GM19238 (cell line): ENCODE data around the gene ACVR1.

Experiments
- DNase-seq: peaks from one replicate; pipeline ENCODE4 v3.0.0; 2011; ENCODE audit warnings: low spot score; ENCODE audit not compliant: insufficient read length

Gene ACVR1

DNA sequence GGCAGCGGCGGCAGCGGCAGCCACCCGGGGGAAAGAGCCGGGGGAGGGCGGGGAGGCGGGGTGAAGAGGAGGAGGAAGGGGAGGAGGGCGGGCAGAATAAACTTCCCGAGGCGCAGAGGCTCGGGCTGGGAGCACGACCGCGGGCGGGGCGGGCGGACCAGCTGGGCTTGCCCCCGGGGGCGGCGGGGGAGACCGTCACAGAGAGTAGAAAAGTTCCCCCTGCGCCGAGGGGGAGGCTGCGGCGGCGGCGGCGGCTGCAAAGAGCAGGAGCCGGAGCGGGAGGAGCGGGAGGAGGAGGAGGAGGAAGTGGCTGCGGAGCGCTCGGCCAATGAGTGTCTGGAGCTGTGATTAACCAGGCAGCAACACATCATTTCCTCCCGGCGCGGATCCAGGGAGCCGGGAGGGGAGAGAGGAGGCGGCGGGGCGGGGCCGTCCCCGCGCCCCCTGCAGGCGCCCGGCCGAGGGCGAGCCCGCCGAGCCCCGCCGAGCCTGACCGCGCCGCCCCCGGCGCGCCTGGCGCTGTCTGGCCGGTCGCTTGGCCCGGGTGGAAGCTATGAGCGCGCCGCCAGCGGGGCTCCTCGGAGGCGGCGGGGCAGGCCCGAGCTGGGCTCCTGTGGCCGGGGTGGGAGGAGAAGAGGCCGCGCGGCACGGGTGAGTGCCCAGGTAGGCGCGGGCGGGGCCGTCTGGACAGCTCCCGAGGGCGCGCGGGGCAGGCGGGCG lies at the start of gene ACVR1:
Gene ACVR1, minus strand, starts transcription at position 265 of the 720 bp plus-strand sequence. CDS start 76,837 bp downstream, outside the sequence.
- DNase-seq, result peak; percentile 63

DNA sequence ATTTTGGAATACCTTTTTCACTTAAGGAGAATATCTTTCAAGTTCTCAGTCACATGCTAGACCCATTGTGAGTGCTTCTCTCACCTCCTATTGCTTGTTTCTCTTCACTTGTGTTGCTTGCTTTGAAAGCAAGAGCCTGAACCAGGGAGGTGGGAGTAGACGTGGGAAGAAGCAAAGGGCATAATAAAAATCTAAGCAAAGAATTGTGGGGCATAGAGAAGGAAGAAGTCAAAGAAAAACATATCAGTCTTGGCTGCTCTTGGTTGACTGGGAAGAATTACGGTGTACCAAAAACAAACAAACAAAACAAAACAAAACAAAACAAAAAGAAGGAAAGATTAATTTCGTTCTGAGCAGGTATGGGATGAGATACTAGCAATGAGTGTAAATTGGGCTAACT lies 48.9 kb upstream of the ACVR1 start:
- DNase-seq, result no peak

DNA sequence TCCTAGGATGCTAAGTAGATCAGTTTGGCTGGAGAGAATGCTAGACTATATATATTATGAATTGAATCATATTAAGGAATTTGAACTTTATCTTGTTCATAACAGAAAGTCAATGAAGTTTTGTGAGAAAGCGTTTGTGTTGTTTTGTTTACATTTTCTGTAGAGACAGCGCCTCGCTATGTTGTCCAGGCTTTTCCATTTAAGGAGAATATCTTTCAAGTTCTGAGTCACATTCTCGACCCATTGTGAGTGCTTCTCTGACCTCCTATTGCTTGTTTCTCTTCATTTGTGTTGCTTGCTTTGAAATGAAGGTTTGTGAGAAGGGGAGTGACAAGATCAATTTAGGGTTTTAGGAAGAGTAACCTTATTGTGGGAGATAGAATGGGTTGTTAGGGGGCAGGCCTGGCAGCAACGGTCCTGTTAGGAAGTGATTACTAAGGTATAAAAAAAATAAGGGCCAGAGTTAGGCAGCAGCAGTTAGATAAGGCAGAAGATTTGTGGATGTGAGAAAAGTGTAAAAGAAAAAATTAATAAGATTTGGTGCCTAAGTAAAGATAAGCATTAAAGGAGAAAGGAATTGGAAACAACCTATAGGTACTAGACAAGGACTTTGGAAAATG lies 47.6 kb upstream of the ACVR1 start:
- DNase-seq, result no peak

DNA sequence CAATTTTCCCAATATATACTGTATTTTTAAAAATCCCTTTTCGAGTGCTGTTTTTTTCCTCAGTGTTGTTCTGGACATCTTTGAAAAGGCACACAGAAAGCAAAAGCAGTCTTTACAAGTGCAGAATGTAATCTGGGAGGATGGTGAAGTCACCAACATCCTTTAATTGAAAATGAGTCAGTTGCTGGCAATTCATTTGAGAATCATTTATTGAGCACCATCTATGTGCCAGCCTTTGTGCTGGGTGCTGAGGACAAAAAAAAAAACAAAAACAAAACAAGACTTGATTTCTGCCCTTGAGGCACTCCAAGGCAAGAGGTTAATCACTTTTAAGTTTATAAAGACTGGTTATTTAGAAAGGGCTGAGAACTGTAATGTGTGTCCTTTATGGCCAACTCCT lies 46.7 kb upstream of the ACVR1 start:
- DNase-seq, result no peak

DNA sequence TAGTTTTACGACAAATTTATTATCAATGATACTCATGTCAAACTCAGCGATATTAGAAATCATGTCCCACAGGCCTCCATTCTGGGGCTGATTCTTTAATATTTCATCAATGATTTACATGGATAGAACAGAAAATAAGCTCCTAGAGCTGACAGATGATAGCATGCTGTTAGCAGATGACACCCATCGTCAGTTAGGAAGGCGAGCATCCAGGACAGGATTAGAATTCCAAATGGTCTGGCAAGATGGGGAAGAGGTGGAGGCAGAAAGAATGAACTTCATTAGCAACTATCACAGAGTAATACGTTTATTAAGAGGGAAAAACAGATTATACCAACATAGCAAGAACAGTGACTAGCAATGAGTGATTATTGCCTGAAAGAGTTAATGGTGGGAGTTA lies 46.2 kb upstream of the ACVR1 start:
- DNase-seq, result no peak

DNA sequence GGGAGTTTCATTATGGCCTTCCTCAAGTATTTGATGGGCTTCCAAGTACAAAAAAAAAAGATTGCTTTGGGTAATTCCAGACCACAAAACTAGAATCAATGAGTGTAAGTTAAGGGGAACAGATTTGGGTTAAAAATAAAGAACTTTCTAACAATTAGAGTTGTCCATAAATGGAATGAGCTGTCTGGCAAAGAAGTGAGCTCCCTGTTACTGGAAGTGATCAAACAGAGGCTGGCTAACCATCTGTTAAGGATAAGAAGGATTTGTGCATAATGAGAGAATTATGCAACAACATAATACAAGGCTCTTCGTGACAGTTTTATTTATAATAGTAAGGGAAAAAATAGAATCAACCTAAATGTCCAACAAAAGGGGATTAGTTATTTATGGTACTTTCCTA lies 44.6 kb upstream of the ACVR1 start:
- no peak for DNase-seq

DNA sequence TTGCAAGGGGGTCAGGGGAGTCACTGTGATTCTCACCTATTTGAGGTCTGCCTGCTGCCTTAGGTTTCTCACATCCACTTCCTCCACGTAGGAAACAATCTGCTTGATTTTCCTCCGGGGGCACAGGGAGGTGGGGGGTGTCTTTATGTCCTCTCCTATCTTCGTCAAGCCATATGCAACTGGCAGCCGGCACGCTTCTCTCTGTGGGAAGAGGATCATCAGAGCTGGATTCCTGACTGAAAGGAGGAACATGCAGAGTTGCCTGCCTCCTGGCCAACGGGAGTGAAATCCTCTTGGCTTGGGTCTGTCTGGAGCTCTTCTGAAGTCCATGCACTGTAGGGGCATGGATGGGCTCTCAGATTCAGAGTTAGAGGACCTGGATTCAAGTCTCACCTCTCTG lies 43.1 kb upstream of the ACVR1 start:
- no peak for DNase-seq

DNA sequence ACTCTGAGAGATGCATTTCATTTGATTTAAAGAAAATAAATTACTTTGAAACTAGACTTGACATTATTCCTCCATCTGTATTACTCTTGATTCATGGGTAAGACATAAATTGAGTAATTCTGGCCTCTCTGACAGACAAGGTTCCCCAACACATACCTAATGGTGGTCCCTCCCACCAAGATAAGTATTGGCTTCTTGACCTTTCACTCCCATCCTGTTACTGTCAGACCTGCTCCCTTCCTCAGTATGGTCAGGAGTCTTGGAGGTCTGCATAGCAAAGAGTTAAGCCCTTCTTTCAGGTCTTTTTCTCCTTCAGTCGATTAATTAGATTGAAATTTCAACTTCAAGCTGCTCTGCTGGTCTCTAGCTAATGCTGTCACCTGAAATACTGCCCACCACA lies 42.2 kb upstream of the ACVR1 start:
- no peak for DNase-seq

DNA sequence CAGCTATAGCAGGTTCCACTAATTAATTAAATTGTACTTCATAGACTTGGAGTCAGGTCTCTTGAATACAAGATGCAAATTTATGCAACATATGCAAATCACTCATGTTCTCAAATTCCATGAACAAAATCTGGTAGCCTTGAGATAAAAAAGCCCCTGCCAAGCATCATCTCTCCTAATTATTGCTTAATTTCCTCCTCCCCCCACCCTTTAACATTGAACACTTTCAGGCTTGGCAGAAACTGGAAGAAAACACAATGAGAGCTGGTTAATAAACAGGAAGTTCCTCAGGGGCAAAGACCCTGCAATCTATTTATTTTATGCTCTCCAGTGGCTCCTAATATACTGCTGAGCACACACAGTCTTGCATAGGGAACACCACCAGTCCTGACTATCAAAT lies 35.6 kb upstream of the ACVR1 start:
- DNase-seq, result no peak

DNA sequence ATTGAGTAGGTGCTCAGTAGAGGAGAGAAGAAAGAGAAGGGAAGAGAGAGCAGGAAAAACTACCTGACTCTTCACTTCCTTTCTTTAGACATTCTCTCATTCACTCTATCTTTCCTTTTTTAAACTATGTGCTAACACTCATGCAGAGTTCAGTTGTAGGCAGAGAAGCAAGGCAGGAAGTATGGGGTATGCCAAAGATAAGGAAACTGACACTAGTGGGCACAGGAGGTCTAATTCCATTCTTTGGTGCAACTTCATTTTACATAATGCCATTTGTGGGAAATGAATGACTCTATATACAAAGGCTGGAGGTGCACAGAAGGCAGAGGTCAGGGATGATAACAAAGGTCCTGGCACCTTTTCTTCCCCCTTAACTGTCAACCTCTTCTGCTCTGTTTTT lies 35.1 kb upstream of the ACVR1 start:
- DNase-seq, result no peak

DNA sequence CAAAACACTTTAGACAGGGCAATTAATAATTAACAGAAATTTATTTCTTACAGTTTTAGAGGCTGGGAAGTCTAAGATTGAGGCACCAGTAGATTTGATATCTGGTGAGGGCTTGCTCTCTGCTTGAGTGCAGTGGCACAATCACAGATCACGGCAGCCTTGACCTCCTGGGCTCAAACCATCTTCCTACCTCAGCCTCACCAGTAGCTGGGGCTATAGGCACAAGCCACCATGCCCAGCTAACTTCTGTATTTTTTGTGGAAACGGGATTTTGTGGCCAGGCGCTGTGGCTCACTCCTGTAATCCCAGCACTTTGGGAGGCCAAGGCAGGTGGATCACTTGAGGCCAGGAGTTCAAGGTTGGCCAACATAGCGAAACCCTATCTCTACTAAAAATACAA lies 29.0 kb upstream of the ACVR1 start:
- DNase-seq, result no peak

DNA sequence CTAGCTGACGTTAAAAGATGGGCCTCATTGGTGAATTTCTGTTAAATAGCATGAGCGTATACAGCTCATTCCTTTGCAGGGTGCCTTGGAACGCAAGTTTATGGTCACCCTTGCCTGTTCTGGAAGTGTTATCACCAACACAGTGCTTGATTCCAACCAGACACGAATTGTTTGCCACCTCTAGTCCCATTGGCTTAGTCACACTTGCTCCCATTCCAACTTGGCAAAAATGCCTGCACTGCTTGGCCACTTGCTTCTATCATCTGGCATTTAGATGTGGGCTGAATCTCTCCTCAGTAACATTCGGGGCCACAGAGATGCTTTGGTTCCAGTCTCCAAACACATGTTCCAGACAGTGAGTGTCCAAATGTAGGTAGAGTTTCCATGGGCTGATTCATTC lies 27.5 kb upstream of the ACVR1 start:
- no peak for DNase-seq

DNA sequence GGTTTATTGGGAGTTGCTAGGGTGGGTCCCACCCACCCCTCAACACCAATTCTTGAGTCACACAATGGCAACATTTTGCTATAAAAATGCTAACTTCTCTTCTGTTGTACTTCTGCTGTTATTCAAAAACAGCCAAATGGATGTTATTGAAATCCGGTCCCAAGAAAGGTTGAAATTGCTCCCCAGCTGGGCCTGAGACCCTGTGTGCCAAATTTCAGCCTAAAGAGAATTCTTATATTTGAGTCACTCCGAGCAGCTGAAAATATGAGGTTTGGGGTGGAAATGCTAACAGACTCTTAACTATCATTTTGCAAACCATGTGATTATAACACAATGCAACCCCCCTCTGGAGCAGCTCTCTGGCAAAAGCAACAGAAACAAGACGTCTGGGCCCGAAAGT lies 27.0 kb upstream of the ACVR1 start:
- no peak for DNase-seq

DNA sequence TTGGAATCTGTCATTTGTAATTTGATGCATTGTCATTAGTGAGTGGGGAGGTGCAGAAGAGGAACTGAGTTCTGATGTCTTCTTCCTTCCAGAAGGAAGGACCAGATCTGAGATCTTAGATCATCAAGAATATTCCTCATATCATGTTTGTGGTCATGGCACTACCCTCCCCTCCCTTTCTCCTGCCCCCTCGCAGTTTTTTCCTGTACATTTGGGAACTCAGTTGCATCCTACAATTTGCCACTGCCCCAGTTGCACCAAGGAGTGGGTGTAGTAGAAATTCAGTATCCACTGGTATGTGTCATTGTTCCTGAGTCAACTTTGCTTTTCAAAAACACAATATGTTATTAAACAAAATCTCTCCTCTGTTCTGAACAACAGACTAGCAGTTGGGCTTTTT lies 26.6 kb upstream of the ACVR1 start:
- no peak for DNase-seq

DNA sequence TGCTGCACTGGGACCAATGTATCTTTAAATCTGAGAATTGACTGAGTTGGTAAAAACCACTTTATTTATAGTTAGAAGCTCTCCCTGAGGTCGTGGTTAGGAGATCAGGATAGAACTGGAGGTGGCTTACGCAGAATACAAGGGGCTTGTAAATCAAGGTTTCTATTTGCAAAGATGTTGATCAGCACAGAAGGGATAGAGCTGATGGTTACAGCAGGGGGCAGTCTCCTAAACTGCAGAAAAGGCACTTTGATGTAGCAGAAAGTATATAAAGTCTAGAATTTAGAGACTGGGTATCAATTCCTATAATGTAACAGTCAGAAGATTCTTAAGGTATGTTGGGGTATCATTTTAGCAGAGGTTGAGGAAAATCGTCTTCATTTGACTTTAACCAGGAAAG lies 25.2 kb upstream of the ACVR1 start:
- DNase-seq, result no peak

DNA sequence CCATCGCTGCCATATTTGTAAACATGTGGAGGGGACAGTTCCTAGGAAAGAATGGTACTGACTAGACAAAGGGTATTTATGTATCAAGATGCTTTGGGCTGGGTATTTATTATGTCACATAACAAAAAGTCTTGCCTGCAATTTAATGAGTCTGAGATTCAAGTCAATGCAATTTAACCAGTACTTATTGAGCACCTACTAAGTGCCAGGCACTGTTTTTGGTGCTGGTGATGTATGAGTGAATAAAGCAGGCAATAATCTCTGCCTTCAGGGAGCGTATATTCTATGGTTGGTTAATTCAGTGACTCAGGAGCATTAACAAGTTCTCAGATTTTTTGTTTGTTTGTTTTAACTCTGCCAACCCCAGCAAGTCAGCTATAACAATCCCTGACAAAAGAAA lies 24.6 kb upstream of the ACVR1 start:
- no peak for DNase-seq

DNA sequence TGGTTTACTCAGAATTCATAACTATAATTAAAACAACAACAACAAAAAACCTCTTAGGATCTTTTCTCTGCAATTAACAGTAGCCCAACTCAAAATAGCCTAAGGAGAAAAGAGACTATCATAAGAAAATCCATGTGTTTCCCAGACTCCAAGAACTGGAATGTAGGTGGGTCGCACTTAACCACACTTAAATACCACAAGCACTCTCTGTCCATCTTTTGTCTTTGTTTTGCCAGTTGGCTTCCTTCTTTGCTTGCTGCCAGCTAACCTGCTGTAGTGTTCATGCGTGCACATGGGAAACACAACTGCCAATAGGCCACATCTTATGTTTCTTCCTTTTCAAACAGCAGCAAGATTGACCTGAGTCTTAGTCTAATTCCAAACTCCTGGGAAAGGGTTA lies 24.1 kb upstream of the ACVR1 start:
- no peak for DNase-seq

DNA sequence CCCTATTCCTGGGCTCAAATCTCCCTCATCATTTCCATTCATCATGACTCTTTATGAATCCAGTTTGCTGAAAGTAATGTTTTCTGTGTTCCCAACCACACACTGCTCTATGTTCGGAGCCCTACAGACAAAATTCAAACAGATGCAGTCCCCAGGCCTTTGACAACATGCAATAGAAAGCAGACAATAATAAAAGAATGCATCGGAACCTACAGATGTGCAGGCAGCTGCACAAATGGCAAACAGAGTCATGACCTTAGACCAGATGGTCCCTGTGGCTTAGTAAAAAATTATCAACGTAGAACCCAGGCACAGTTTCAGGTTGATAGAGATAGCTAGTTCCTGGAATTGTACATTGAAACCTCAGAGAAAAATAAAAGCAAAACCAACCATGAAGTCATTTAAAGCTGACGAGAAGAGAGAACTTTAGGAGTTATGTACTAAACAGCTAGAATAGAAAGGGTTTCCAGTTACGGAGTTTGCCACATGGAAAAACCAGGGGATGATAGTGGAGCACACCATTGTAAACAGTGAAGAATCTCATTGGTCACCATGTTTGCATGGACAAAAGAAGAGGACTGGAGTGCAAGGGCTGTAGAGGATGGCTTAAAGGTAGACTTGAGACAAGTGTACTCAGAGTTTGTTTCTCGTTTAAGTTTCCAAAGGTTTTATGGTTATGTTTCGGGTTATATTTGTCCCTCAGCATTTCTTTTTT lies 23.2 kb upstream of the ACVR1 start:
- DNase-seq, result no peak

DNA sequence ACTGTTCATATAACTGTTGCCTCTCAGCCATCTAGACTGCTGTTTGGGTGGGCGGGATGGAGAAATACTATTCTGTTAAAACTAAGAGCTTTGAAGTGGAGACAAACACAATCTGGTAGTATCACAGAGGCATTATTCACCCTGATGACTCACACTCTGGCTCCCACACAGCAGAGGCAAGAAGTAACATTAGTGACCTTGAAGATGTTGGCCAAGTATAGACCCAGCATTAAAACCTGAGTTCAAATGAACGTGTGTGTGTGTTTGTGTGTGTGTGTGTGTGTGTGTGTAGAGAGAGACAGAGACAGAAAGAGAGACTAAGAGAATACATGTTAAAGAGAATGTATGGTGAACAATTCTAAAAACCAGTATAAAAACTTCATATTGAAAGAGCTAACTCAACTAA lies 22.5 kb upstream of the ACVR1 start:
- DNase-seq, result no peak

DNA sequence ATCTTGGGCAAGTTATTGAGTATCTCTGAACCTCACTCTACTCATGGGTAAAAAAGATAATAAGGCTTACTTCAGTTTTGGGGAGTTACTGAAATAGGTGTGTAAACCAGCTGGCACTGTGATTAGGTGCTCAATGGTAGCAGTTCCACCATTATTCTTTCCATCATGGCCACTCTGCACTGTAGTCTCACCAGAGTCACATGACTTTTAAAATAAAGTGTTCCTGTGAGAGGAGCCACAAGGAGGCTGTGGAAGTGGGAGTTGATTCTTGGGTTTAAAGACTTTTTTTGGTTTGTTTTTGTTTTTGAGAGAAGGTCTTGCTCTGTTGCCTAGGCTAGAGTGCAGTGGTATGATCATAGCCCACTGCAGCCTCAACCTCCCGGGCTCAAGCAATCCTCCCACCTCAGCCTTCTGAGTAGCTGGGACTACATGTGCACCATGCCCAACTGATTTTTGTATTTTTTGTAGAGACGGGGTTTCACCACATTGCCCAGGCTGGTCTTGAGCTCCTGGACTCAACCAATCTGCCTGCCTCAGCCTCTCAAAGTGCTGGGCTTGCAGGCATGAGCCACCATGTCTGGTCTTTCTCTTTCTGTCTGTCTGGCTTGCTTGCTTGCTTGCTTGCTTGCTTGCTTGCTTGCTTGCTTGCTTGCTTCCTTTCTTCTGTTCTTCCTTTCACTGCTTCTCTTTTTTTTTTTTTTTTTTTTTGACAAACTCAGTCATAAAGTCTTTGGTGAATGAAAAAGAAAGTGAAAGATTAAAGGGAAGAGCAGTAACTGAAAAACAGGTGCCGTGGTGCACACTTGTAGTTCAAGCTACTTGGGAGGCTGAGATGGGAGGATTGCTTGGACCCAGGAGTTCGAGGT lies 21.2 kb upstream of the ACVR1 start:
- DNase-seq, result no peak

DNA sequence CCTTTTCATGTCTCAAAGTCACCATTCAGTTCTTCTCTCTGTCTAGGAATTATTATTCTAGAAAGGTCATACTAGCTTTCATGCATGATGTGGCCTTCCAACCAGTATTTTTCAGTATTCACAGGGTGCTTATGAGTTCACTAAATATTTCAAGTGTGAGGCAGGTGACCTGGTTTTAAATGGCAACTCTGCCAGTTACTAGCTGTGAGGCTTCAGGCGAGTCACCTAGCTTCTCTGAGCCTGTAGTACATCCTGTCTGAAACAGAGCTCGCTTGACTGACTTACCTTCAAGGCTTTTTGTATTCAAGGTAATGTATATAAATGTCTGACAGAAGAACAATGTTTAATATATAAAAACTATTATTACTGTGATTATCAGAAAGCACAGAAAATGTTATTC lies 19.4 kb upstream of the ACVR1 start:
- no peak for DNase-seq
